Measurements from ENCODE around the gene MIER2.
"Not testable (repeated sequence)": the region's sequence is repeated elsewhere in the genome, so short reads cannot be mapped to it uniquely, and the experiment has no call there.

MIER2 gene

DNA sequence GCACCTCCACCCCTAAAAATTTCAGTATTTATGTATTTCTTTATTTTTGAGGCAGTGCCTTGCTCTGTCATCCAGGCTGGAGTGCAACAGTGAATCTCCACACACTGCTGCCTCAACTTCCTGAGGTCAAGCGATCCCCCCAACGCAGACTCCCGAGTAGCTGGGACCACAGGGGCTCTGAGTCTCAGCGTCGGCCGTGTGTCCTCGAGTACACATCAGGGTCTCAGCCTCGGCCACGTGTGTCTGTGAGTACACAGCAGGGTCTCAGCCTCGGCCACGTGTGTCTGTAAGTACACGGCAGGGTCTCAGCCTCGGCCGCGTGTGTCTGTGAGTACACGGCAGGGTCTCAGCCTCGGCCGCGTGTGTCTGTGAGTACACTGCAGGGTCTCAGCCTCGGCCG is 43.2 kb upstream of the MIER2 start:
- no peaks in the 10 kb centered on the region for H3K4me1 ChIP-seq (ENCODE audit: control insufficient read depth, insufficient read depth, low read length)
- H3K36me3 ChIP-seq (ENCODE audit: control insufficient read depth in 2 of 2, insufficient read depth in 2 of 2, low read length in 2 of 2) = no peaks in the 10 kb centered on the region
- no peaks in the 10 kb centered on the region for H3K9me3 ChIP-seq (ENCODE audit: control insufficient read depth in 2 of 2, low read length in 2 of 2)
- peaks cover 7 to 16% of the 10 kb centered on the region in 2 donors for H3K27me3 ChIP-seq (ENCODE audit: control insufficient read depth in 1 of 2, insufficient read depth in 2 of 2, low read length in 2 of 2)
- H3K27ac ChIP-seq (ENCODE audit: low read length) = no peak overlapping the region
- no peak overlapping the region for H3K9ac ChIP-seq (ENCODE audit: low read length in 2 of 2)
- no peak overlapping the region for H3K4me3 ChIP-seq (ENCODE audit: low read length in 2 of 2)

DNA sequence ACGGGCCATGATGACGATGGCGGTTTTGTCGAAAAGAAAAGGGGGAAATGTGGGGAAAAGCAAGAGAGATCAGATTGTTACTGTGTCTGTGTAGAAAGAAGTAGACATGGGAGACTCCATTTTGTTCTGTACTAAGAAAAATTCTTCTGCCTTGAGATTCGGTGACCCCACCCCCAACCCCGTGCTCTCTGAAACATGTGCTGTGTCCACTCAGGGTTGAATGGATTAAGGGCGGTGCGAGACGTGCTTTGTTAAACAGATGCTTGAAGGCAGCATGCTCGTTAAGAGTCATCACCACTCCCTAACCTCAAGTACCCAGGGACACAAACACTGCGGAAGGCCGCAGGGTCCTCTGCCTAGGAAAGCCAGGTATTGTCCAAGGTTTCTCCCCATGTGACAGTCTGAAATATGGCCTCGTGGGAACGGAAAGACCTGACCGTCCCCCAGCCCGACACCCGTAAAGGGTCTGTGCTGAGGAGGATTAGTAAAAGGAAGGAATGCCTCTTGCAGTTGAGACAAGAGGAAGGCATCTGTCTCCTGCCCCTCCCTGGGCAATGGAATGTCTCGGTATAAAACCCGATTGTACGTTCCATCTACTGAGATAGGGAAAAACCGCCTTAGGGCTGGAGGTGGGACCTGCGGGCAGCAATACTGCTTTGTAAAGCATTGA is 42.2 kb upstream of the MIER2 start:
- H3K4me1 ChIP-seq (ENCODE audit: control insufficient read depth, insufficient read depth, low read length); H3K9ac ChIP-seq (ENCODE audit: low read length in 2 of 2); H3K9me3 ChIP-seq (ENCODE audit: control insufficient read depth in 2 of 2, low read length in 2 of 2); H3K27ac ChIP-seq (ENCODE audit: low read length); H3K36me3 ChIP-seq (ENCODE audit: control insufficient read depth in 2 of 2, insufficient read depth in 2 of 2, low read length in 2 of 2); H3K4me3 ChIP-seq (ENCODE audit: low read length in 2 of 2): not testable (repeated sequence)
- H3K27me3 ChIP-seq (ENCODE audit: control insufficient read depth in 1 of 2, insufficient read depth in 2 of 2, low read length in 2 of 2) = peaks cover 9 to 16% of the 10 kb centered on the region in 2 donors

DNA sequence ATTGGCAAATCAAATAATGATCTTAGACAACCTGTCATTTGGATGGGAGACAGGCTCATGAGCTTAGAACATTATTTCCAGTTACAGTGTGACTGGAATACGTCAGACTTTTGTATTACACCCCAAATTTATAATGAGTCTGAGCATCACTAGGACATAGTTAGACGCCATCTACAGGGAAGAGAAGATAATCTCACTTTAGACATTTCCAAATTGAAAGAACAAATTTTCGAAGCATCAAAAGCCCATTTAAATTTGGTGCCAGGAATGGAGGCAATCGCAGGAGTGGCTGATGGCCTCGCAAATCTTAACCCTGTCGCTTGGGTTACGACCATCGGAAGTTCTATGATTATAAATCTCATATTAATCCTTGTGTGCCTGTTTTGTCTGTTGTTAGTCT is 41.6 kb upstream of the MIER2 start:
- H3K4me1 ChIP-seq (ENCODE audit: control insufficient read depth, insufficient read depth, low read length); H3K36me3 ChIP-seq (ENCODE audit: control insufficient read depth in 2 of 2, insufficient read depth in 2 of 2, low read length in 2 of 2); H3K9me3 ChIP-seq (ENCODE audit: control insufficient read depth in 2 of 2, low read length in 2 of 2); H3K27ac ChIP-seq (ENCODE audit: low read length); H3K4me3 ChIP-seq (ENCODE audit: low read length in 2 of 2); H3K9ac ChIP-seq (ENCODE audit: low read length in 2 of 2): not testable (repeated sequence)
- peaks cover 9 to 16% of the 10 kb centered on the region in 2 donors for H3K27me3 ChIP-seq (ENCODE audit: control insufficient read depth in 1 of 2, insufficient read depth in 2 of 2, low read length in 2 of 2)

DNA sequence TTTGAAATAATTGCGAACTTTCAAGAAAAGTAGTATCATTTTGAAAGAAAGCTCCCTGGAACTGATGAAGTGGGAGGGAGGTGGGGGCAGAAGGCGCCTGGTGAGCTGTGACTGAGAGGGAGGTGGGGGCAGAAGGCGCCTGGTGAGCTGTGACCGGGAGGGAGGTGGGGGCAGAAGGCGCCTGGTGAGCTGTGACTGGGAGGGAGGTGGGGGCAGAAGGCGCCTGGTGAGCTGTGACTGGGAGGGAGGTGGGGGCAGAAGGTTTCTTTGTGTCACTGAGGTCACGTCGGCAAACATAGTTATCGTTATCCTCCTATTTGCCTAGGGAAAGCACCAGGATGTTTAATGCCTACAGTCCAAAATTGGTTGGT is 40.2 kb upstream of the MIER2 start:
- peaks cover 7 to 16% of the 10 kb centered on the region in 2 donors for H3K27me3 ChIP-seq (ENCODE audit: control insufficient read depth in 1 of 2, insufficient read depth in 2 of 2, low read length in 2 of 2)
- H3K4me1 ChIP-seq (ENCODE audit: control insufficient read depth, insufficient read depth, low read length) = no peaks in the 10 kb centered on the region
- H3K9me3 ChIP-seq (ENCODE audit: control insufficient read depth in 2 of 2, low read length in 2 of 2) = no peaks in the 10 kb centered on the region
- no peaks in the 10 kb centered on the region for H3K36me3 ChIP-seq (ENCODE audit: control insufficient read depth in 2 of 2, insufficient read depth in 2 of 2, low read length in 2 of 2)
- no peak overlapping the region for H3K4me3 ChIP-seq (ENCODE audit: low read length in 2 of 2)
- no peak overlapping the region for H3K9ac ChIP-seq (ENCODE audit: low read length in 2 of 2)
- H3K27ac ChIP-seq (ENCODE audit: low read length) = no peak overlapping the region

DNA sequence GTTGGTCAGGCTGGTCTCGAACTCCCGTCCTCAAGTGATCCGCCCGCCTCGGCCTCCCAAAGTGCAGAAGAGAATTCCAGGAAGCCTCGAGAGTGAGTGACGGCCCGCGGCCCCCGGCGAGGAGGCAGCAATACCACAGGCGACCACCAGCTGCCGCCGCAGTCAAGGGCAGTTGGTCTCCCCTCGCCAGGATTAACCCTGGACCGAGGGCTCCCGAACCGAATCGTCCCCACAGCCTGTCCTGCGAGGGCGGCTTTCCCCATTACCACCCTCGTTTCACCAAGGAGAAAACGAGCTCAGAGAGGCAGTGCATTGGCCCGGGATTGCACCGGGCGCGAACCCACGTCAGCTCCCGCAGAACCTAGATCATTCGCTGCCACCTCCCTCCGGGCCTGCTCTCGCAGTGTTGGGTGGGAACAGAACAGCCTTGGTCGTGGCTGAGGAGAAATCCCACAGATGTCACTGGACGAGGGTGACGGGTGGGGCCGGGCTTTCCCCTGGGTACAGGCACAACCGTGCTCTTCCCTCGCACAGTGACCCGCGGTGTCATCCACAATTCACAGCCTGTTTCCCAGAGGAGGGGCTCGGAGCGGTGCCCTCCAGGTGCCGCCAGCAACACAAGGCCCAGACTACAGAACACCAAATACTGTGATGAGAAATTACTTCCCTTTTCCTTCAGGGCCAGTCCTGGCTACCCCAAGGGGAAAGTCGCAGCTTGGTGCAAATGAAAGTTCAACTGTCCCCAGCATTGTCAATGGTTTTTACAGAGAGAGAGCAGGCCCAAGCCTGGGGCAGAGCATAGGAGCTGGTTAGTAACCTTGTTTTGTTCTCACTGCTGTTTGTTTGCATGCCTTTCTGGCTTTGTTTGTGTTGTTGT is 39.6 kb upstream of the MIER2 start:
- H3K27me3 ChIP-seq (ENCODE audit: control insufficient read depth in 1 of 2, insufficient read depth in 2 of 2, low read length in 2 of 2) = peaks cover 7 to 10% of the 10 kb centered on the region in 2 donors
- H3K36me3 ChIP-seq (ENCODE audit: control insufficient read depth in 2 of 2, insufficient read depth in 2 of 2, low read length in 2 of 2) = no peaks in the 10 kb centered on the region
- no peak overlapping the region for H3K4me3 ChIP-seq (ENCODE audit: low read length in 2 of 2)
- H3K27ac ChIP-seq (ENCODE audit: low read length) = no peak overlapping the region
- no peaks in the 10 kb centered on the region for H3K4me1 ChIP-seq (ENCODE audit: control insufficient read depth, insufficient read depth, low read length)
- H3K9me3 ChIP-seq (ENCODE audit: control insufficient read depth in 2 of 2, low read length in 2 of 2) = no peaks in the 10 kb centered on the region
- no peak overlapping the region for H3K9ac ChIP-seq (ENCODE audit: low read length in 2 of 2)

DNA sequence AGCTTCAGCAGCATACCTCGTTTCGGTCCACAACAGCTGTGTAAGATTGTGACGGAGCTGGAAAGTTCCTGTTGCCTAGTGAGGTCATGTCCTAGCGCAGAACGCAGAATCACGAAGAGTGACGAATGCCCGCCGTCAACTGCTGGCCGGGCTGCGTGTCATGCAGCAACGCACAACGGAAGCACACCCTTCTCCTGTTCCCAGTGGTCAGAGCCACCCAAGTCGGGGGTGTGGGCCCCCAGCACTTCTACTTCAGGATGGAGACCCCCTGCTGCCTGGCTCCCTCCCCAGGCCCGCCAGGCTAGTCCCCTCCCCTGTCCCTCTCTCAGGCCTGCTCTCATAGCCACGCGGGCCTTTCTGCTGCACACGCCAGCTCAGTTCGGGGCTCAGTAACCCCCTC is 38.4 kb upstream of the MIER2 start:
- no peaks in the 10 kb centered on the region for H3K36me3 ChIP-seq (ENCODE audit: control insufficient read depth in 2 of 2, insufficient read depth in 2 of 2, low read length in 2 of 2)
- peaks cover 7% of the 10 kb centered on the region in 2 donors for H3K27me3 ChIP-seq (ENCODE audit: control insufficient read depth in 1 of 2, insufficient read depth in 2 of 2, low read length in 2 of 2)
- no peak overlapping the region for H3K4me3 ChIP-seq (ENCODE audit: low read length in 2 of 2)
- H3K4me1 ChIP-seq (ENCODE audit: control insufficient read depth, insufficient read depth, low read length) = no peaks in the 10 kb centered on the region
- H3K9me3 ChIP-seq (ENCODE audit: control insufficient read depth in 2 of 2, low read length in 2 of 2) = no peaks in the 10 kb centered on the region
- no peak overlapping the region for H3K27ac ChIP-seq (ENCODE audit: low read length)
- no peak overlapping the region for H3K9ac ChIP-seq (ENCODE audit: low read length in 2 of 2)

DNA sequence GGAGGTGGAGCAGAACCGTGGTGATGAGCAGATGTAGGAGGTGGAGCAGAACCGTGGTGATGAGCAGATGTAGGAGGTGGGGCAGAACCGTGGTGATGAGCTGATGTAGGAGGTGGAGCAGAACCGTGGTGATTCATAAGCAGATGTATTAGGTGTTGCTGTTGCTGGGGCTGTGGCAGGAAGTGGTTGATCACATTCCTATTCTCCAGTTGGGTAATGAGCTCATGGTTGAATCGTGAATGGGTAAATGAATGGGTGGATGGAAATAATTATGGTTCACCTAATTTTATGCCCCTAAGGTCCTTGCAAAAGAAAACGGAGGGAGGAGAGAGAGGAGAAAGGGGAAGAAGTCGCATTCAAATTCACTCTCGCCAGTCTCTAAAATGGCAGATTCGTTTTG is 38.0 kb upstream of the MIER2 start:
- H3K27ac ChIP-seq (ENCODE audit: low read length); H3K27me3 ChIP-seq (ENCODE audit: control insufficient read depth in 1 of 2, insufficient read depth in 2 of 2, low read length in 2 of 2); H3K36me3 ChIP-seq (ENCODE audit: control insufficient read depth in 2 of 2, insufficient read depth in 2 of 2, low read length in 2 of 2); H3K9me3 ChIP-seq (ENCODE audit: control insufficient read depth in 2 of 2, low read length in 2 of 2); H3K4me3 ChIP-seq (ENCODE audit: low read length in 2 of 2); H3K4me1 ChIP-seq (ENCODE audit: control insufficient read depth, insufficient read depth, low read length); H3K9ac ChIP-seq (ENCODE audit: low read length in 2 of 2): not testable (repeated sequence)

DNA sequence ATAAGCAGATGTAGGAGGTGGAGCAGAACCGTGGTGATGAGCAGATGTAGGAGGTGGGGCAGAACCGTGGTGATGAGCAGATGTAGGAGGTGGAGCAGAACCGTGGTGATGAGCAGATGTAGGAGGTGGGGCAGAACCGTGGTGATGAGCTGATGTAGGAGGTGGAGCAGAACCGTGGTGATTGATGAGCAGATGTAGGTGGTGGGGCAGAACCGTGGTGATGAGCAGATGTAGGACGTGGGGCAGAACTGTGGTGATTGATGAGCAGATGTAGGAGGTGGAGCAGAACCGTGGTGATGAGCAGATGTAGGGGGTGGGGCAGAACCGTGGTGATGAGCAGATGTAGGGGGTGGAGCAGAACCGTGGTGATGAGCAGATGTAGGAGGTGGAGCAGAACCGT is 37.3 kb upstream of the MIER2 start:
- H3K9ac ChIP-seq (ENCODE audit: low read length in 2 of 2); H3K36me3 ChIP-seq (ENCODE audit: control insufficient read depth in 2 of 2, insufficient read depth in 2 of 2, low read length in 2 of 2); H3K27ac ChIP-seq (ENCODE audit: low read length); H3K27me3 ChIP-seq (ENCODE audit: control insufficient read depth in 1 of 2, insufficient read depth in 2 of 2, low read length in 2 of 2); H3K4me1 ChIP-seq (ENCODE audit: control insufficient read depth, insufficient read depth, low read length); H3K9me3 ChIP-seq (ENCODE audit: control insufficient read depth in 2 of 2, low read length in 2 of 2); H3K4me3 ChIP-seq (ENCODE audit: low read length in 2 of 2): not testable (repeated sequence)

DNA sequence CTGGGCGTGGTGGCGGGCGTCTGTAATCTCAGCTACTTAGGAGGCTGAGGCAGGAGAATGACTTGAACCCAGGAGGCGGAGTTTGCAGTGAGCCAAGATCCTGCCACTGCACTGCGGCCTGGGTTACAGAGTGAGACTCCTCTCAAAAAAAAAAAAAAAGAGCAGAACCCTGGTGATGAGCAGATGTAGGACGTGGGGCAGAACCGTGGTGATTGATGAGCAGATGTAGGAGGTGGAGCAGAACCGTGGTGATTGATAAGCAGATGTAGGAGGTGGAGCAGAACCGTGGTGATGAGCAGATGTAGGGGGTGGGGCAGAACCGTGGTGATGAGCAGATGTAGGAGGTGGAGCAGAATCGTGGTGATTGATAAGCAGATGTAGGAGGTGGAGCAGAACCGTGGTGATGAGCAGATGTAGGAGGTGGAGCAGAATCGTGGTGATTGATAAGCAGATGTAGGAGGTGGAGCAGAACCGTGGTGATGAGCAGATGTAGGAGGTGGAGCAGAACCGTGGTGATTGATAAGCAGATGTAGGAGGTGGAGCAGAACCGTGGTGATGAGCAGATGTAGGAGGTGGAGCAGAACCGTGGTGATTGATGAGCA is 36.1 kb upstream of the MIER2 start:
- H3K36me3 ChIP-seq (ENCODE audit: control insufficient read depth in 2 of 2, insufficient read depth in 2 of 2, low read length in 2 of 2); H3K27me3 ChIP-seq (ENCODE audit: control insufficient read depth in 1 of 2, insufficient read depth in 2 of 2, low read length in 2 of 2); H3K4me1 ChIP-seq (ENCODE audit: control insufficient read depth, insufficient read depth, low read length); H3K4me3 ChIP-seq (ENCODE audit: low read length in 2 of 2); H3K9me3 ChIP-seq (ENCODE audit: control insufficient read depth in 2 of 2, low read length in 2 of 2); H3K9ac ChIP-seq (ENCODE audit: low read length in 2 of 2); H3K27ac ChIP-seq (ENCODE audit: low read length): not testable (repeated sequence)

DNA sequence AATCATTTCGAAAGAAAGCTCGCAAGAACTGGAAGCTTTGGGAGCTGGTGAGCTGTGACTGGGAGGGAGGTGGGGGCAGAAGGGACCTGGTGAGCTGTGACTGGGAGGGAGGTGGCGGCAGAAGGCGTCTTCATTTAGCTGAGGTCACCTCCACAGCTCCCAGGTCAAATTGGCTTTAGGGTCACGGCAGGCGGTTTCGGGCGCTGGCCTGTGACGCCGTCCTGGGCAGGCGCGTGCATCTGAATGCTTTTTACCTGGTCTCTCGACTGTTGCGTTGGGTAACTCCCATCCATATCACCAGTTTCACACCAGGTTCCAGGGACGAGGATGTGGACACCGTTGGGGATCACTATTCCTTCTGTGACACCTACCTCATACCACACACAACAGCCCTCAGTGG is 35.2 kb upstream of the MIER2 start:
- H3K36me3 ChIP-seq (ENCODE audit: control insufficient read depth in 2 of 2, insufficient read depth in 2 of 2, low read length in 2 of 2) = no peaks in the 10 kb centered on the region
- H3K27ac ChIP-seq (ENCODE audit: low read length) = no peak overlapping the region
- H3K9me3 ChIP-seq (ENCODE audit: control insufficient read depth in 2 of 2, low read length in 2 of 2) = no peaks in the 10 kb centered on the region
- no peak overlapping the region for H3K9ac ChIP-seq (ENCODE audit: low read length in 2 of 2)
- H3K27me3 ChIP-seq (ENCODE audit: control insufficient read depth in 1 of 2, insufficient read depth in 2 of 2, low read length in 2 of 2) = peaks cover 9 to 11% of the 10 kb centered on the region in 2 donors
- no peaks in the 10 kb centered on the region for H3K4me1 ChIP-seq (ENCODE audit: control insufficient read depth, insufficient read depth, low read length)
- no peak overlapping the region for H3K4me3 ChIP-seq (ENCODE audit: low read length in 2 of 2)

DNA sequence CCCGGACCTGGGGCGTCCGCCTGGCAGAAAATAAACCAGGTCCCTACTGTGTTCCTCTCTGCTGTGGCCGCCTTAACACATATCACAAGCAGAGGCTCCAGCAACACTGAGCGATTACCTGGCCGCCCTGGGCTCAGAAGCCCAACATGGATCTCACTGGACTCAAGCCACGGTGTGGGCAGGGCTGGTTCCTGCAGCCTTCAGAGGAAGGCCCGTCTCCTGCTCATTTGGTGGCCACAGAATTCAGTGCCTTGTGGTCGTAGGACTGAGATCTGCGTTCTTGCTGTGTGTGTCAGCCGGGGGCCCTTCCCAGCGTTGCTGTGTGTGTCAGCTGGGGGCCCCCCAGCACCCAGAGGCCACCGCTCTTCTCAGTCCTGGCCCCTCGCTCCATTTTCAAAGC is 34.1 kb upstream of the MIER2 start:
- H3K4me3 ChIP-seq (ENCODE audit: low read length in 2 of 2) = no peak overlapping the region
- H3K27me3 ChIP-seq (ENCODE audit: control insufficient read depth in 1 of 2, insufficient read depth in 2 of 2, low read length in 2 of 2) = peaks cover 17 to 19% of the 10 kb centered on the region in 2 donors
- H3K4me1 ChIP-seq (ENCODE audit: control insufficient read depth, insufficient read depth, low read length) = no peaks in the 10 kb centered on the region
- no peak overlapping the region for H3K9ac ChIP-seq (ENCODE audit: low read length in 2 of 2)
- no peaks in the 10 kb centered on the region for H3K9me3 ChIP-seq (ENCODE audit: control insufficient read depth in 2 of 2, low read length in 2 of 2)
- H3K36me3 ChIP-seq (ENCODE audit: control insufficient read depth in 2 of 2, insufficient read depth in 2 of 2, low read length in 2 of 2) = no peaks in the 10 kb centered on the region
- H3K27ac ChIP-seq (ENCODE audit: low read length) = no peak overlapping the region

All from stomach smooth muscle (tissue), 2 donors.